ENCODE measurements around the gene SND1.

DNA sequence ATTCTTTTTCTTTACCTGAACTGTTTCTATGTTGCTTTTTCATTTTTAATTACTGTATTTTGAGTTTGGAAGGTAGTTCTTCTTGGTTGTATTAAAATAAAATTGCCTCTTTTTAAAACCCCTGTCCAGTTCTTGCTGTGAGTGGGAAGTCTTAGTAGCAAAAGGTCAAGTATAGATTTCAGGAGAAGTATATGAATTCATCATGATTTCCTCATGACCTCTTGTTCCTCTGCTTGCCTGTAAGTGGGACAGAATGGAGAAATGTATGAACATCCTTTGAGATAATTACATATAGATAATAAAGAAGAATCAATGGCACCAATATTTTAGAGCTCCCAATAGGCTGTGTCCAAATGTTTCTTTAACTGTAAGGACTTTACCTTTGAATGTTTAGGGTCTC lies 253.0 kb downstream of the SND1 start:
- TF ChIP-seq EZH2 (IDR thresholded peaks at IDR 0.05) (no peak), POLR2AphosphoS5 (IDR thresholded peaks at IDR 0.05; ENCODE audit: borderline replicate concordance, low read depth, low read length) (no peak), FOXP2 (optimal IDR thresholded peaks at IDR 0.05; ENCODE audit: control extremely low read depth, extremely low read length, insufficient read depth) (no peak)
